HCT116 (cell line): ENCODE data around the gene PRSS58. TPM values are rescaled to one million over a fixed set of nuclear protein-coding genes. Genes with fewer than 3 reads are reported as not detected.

Experiments used
- ATAC-seq: fragments of 200-7000 bp; cut with Tn5 transposase; 2 replicates; pipeline ENCODE4 v1.9.1; 2020; ENCODE audit warnings: mild to moderate bottlenecking, moderate library complexity
- BruUV-seq: library from RNA; stranded (reverse); fragments of 400-500 nt; replicated peaks from 2 replicates; lab custom pipeline; 2021; lab: Mats Ljungman, UMichigan
- CTCF ChIA-PET: fragments of 300-600 bp; sonication (Branson Sonifier 250); formaldehyde crosslinking; loops from one replicate; lab custom pipeline; 2021; ENCODE audit warnings: antibody characterized with exemption; lab: Charles Lee
- POLR2A ChIA-PET: fragments of 300-600, 350-600 bp; sonication (Branson Sonifier 250); formaldehyde crosslinking; loops from one replicate; lab custom pipeline; 2021; ENCODE audit warnings: antibody characterized with exemption; lab: Charles Lee
- RAD21 ChIA-PET, 2 experiments: fragments of 300-600 bp; sonication (Branson Sonifier 250); formaldehyde crosslinking; loops; one replicate each; lab custom pipeline; 2023; ENCODE audit warnings: low total read pairs in 2 of 2; ENCODE audit not compliant: uncharacterized antibody in 2 of 2, unreplicated experiment in 2 of 2, low non-redundant PET in 1 of 2; lab: Charles Lee
- DNase-seq: peaks from one replicate; pipeline ENCODE4 v3.0.0-alpha.2; 2010; ENCODE audit warnings: low read depth, low spot score
- H2AFZ ChIP-seq: fragments of 200-600 bp; shearing (Covaris generic), sonication (generic); 2 replicates; pipeline ENCODE4 v1.6.1; 2017; ENCODE audit warnings: low read depth, mixed run types, mixed read lengths, antibody characterized with exemption, low read length; ENCODE audit not compliant: poor library complexity, severe bottlenecking
- H3K27ac ChIP-seq: 2 replicates; pipeline ENCODE4 v1.5.1; 2012; ENCODE audit warnings: low read depth, low read length
- H3K27me3 ChIP-seq: fragments of 200-600 bp; sonication (generic); 2 replicates; pipeline ENCODE4 v1.6.1; 2016; ENCODE audit warnings: mixed run types, low read length, mixed read lengths; ENCODE audit not compliant: insufficient read depth
- H3K36me3 ChIP-seq, 2 experiments: fragments of 200-500 bp in 1 of 2; fragments of 200-600 bp in 1 of 2; sonication (Bioruptor generic) in 1 of 2; sonication (generic) in 1 of 2; 2 replicates each; pipeline versions ENCODE4 v1.5.1 to v1.6.1; 2014 to 2016; ENCODE audit warnings: low read length in 2 of 2, inconsistent platforms in 1 of 2, mixed read lengths in 1 of 2, mixed run types in 1 of 2; ENCODE audit not compliant: insufficient read depth in 2 of 2, control insufficient read depth in 1 of 2
- H3K4me1 ChIP-seq, 2 experiments: fragments of 200-600 bp in 1 of 2; sonication (generic) in 1 of 2; 2 replicates each; pipeline versions ENCODE4 v1.5.1 to v1.6.1; 2012 to 2017; ENCODE audit warnings: low read length in 2 of 2, inconsistent platforms in 1 of 2, mild to moderate bottlenecking in 1 of 2, mixed read lengths in 1 of 2, mixed run types in 1 of 2, moderate library complexity in 1 of 2; ENCODE audit not compliant: insufficient read depth in 2 of 2, control insufficient read depth in 1 of 2
- H3K4me2 ChIP-seq: fragments of 200-600 bp; sonication (generic); 2 replicates; pipeline ENCODE4 v1.6.1; 2017; ENCODE audit warnings: mixed run types, low read length, mixed read lengths
- H3K4me3 ChIP-seq, 2 experiments: fragments of 200-600 bp in 1 of 2; sonication (generic) in 1 of 2; replicated peaks in 1 of 2; 2 replicates each; pipeline ENCODE4 v1.5.1; 2011 to 2016; ENCODE audit warnings: low read length in 2 of 2, control low read depth in 1 of 2, low read depth in 1 of 2, mild to moderate bottlenecking in 1 of 2, mixed read lengths in 1 of 2, mixed run types in 1 of 2
- H3K79me2 ChIP-seq: fragments of 200-600 bp; sonication (generic); 2 replicates; pipeline ENCODE4 v1.6.1; 2017; ENCODE audit warnings: mild to moderate bottlenecking, mixed run types, low read length, moderate library complexity, mixed read lengths; ENCODE audit not compliant: insufficient read depth
- H3K9ac ChIP-seq: fragments of 200-600 bp; sonication (generic); 2 replicates; pipeline ENCODE4 v1.6.1; 2016; ENCODE audit warnings: low read length, mixed read lengths
- H3K9me2 ChIP-seq: fragments of 200-600 bp; sonication (generic), shearing (Covaris generic); 2 replicates; pipeline ENCODE4 v1.6.1; 2017; ENCODE audit warnings: mixed run types, mild to moderate bottlenecking, moderate library complexity; ENCODE audit not compliant: insufficient read depth
- H3K9me3 ChIP-seq, 2 experiments: fragments of 200-500 bp in 1 of 2; fragments of 200-600 bp in 1 of 2; sonication (Bioruptor generic) in 1 of 2; sonication (generic) in 1 of 2; 2 replicates each; pipeline ENCODE4 v1.6.1; 2014 to 2017; ENCODE audit warnings: low read length in 2 of 2, mixed read lengths in 2 of 2, inconsistent platforms in 1 of 2, low read depth in 1 of 2, mild to moderate bottlenecking in 1 of 2, mixed run types in 1 of 2, moderate library complexity in 1 of 2; ENCODE audit not compliant: control insufficient read depth in 1 of 2, insufficient read depth in 1 of 2
- H4K20me1 ChIP-seq: fragments of 200-600 bp; sonication (generic), shearing (Covaris generic); 2 replicates; pipeline ENCODE4 v1.6.1; 2017; ENCODE audit warnings: mixed run types, mild to moderate bottlenecking, moderate library complexity; ENCODE audit not compliant: insufficient read depth
- ATF3 ChIP-seq: IDR thresholded peaks from 2 replicates; pipeline ENCODE4 v1.6.1; 2012
- CBX3 ChIP-seq: IDR thresholded peaks from 2 replicates; pipeline ENCODE4 v1.6.1; 2012; ENCODE audit warnings: low read depth
- CEBPB ChIP-seq: IDR thresholded peaks from 2 replicates; pipeline ENCODE4 v1.6.1; 2012; ENCODE audit warnings: low read depth
- CTCF ChIP-seq, 3 experiments: fragments of 200-600 bp in 1 of 3; sonication (generic) in 1 of 3; IDR thresholded peaks in 2 of 3; conservative IDR thresholded peaks in 1 of 3; 2 replicates each; pipeline ENCODE4 v1.5.1; 2012 to 2017; ENCODE audit warnings: low read depth in 2 of 3, low read length in 2 of 3, antibody characterized with exemption in 1 of 3, borderline replicate concordance in 1 of 3, control low read depth in 1 of 3, mild to moderate bottlenecking in 1 of 3, mixed read lengths in 1 of 3, mixed run types in 1 of 3, moderate library complexity in 1 of 3; ENCODE audit not compliant: insufficient read depth in 1 of 3
- EGR1 ChIP-seq: IDR thresholded peaks from 2 replicates; pipeline ENCODE4 v1.6.1; 2012; ENCODE audit warnings: low read depth
- ELF1 ChIP-seq: IDR thresholded peaks from 2 replicates; pipeline ENCODE4 v1.6.1; 2012; ENCODE audit warnings: low read depth, borderline replicate concordance
- EZH2phosphoT487 ChIP-seq: fragments of 200-600 bp; IDR thresholded peaks from 2 replicates; pipeline ENCODE4 v1.6.1; 2018; ENCODE audit warnings: antibody characterized with exemption, borderline replicate concordance
- FOSL1 ChIP-seq: IDR thresholded peaks from 2 replicates; pipeline ENCODE4 v1.6.1; 2012; ENCODE audit warnings: low read depth
- JUND ChIP-seq: IDR thresholded peaks from 2 replicates; pipeline ENCODE4 v1.6.1; 2012
- MAX ChIP-seq: IDR thresholded peaks from 2 replicates; pipeline ENCODE4 v1.6.1; 2012
- POLR2A ChIP-seq: IDR thresholded peaks from 2 replicates; pipeline ENCODE4 v1.7.0; 2011; ENCODE audit warnings: borderline replicate concordance; ENCODE audit not compliant: insufficient read depth, insufficient read length; ENCODE audit errors: extremely low read depth
- POLR2AphosphoS5 ChIP-seq: IDR thresholded peaks from 2 replicates; pipeline ENCODE4 v1.6.1; 2011; ENCODE audit warnings: mild to moderate bottlenecking, low read depth, low read length, moderate library complexity
- SIN3A ChIP-seq: IDR thresholded peaks from 2 replicates; pipeline ENCODE4 v1.6.1; 2012; ENCODE audit warnings: low read depth
- SP1 ChIP-seq: IDR thresholded peaks from 2 replicates; pipeline ENCODE4 v1.6.1; 2012; ENCODE audit warnings: low read depth
- TCF7L2 ChIP-seq: IDR thresholded peaks from 2 replicates; pipeline ENCODE4 v1.7.0; 2011; ENCODE audit warnings: borderline replicate concordance, inconsistent platforms; ENCODE audit not compliant: insufficient read depth, insufficient read length; ENCODE audit errors: extremely low read depth
- YY1 ChIP-seq: IDR thresholded peaks from 2 replicates; pipeline ENCODE4 v1.6.1; 2011; ENCODE audit warnings: low read length, low read depth, moderate library complexity, mild to moderate bottlenecking; ENCODE audit not compliant: insufficient replicate concordance; ENCODE audit errors: extremely low read depth
- ZNF274 ChIP-seq: fragments of 200-500 bp; sonication (Bioruptor generic); IDR thresholded peaks from 2 replicates; pipeline ENCODE4 v1.6.1; 2014; ENCODE audit warnings: mild to moderate bottlenecking, low read depth, low read length, inconsistent platforms
- intact Hi-C: fragments of 100-400 bp; cut with micrococcal nuclease; formaldehyde crosslinking; loops from 2 replicates; pipeline ENCODE4 v1.10.0; 2022
- total RNA-seq: library from RNA; stranded (reverse); gene quantifications from one replicate; pipeline ENCODE4 v1.2.1, GENCODE V29; 2021; ENCODE audit not compliant: unreplicated experiment
- TF ChIP-seq, protein P1 (sequence below): IDR thresholded peaks from 2 replicates; pipeline ENCODE4 v1.6.1; 2011; ENCODE audit warnings: mild to moderate bottlenecking, low read length, moderate library complexity; ENCODE audit not compliant: insufficient replicate concordance; ENCODE audit errors: extremely low read depth

The PRSS58 gene
- total RNA-seq, 1 experiment from 2014 or later = not detected

- Histone ChIP-seq H3K4me3 (no peak overlapping the region), H2AFZ (no peak overlapping the region), H3K79me2 (no peaks in the 10 kb centered on the region), H3K4me2 (no peak overlapping the region), H3K27ac (no peak overlapping the region), H3K27me3 (peaks cover 31% of the 10 kb centered on the region), H3K9ac (no peak overlapping the region), H3K9me3 (no peaks in the 10 kb centered on the region), H3K36me3 (no peaks in the 10 kb centered on the region), H3K9me2 (no peaks in the 10 kb centered on the region), H4K20me1 (no peaks in the 10 kb centered on the region), H3K4me1 (no peaks in the 10 kb centered on the region)
- ATAC-seq = no peak
- CTCF ChIA-PET = no interaction called here
- TF ChIP-seq JUND (no peak), YY1 (no peak), SIN3A (no peak), CBX3 (no peak), ZNF274 (no peak), EGR1 (no peak), TCF7L2 (no peak), MAX (no peak), CEBPB (no peak), EZH2phosphoT487 (no peak), CTCF (IDR thresholded peaks at IDR 0.05 in 2 of 3, conservative IDR thresholded peaks at IDR 0.05 in 1 of 3; ENCODE audit: borderline replicate concordance in 1 of 3, insufficient read depth in 1 of 3, low read depth in 2 of 3, low read length in 2 of 3) (no peak), ATF3 (no peak), POLR2AphosphoS5 (no peak), POLR2A (no peak), FOSL1 (no peak), ELF1 (no peak), SP1 (no peak)
- TF ChIP-seq, protein P1, sequence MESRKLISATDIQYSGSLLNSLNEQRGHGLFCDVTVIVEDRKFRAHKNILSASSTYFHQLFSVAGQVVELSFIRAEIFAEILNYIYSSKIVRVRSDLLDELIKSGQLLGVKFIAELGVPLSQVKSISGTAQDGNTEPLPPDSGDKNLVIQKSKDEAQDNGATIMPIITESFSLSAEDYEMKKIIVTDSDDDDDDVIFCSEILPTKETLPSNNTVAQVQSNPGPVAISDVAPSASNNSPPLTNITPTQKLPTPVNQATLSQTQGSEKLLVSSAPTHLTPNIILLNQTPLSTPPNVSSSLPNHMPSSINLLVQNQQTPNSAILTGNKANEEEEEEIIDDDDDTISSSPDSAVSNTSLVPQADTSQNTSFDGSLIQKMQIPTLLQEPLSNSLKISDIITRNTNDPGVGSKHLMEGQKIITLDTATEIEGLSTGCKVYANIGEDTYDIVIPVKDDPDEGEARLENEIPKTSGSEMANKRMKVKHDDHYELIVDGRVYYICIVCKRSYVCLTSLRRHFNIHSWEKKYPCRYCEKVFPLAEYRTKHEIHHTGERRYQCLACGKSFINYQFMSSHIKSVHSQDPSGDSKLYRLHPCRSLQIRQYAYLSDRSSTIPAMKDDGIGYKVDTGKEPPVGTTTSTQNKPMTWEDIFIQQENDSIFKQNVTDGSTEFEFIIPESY = no peak
- no TSS peak for BruUV-seq
- intact Hi-C loops = no loop called here
- POLR2A ChIA-PET = no interaction called here
- RAD21 ChIA-PET = no interaction called here
- DNase-seq = no peak
Measured at GRCh38 chr7:142243823-142244222, 14.0 kb downstream of the PRSS58 start.
